ENCODE measurements around the gene RNF183.

RNF183 gene

DNA sequence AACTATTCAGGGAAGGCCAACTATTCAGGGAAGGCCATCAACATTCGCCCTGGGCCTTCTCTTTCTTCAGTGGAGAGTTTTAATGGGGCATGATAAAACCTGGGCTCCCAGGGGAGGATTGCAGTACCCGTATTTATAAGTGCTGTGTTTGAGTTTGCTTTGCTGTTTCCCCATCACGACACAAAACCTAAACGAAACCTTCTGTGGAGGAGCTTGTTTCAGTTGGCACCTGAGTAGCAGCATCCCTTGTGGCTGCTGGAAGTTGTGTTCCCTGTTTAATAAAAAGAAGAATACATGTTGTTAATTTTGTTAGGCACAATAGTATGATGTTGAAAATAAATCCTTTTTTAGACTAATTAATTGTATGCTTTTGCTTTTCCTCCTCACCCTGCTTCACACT, 28.6 kb upstream of the RNF183 start:
- TF ChIP-seq, protein P1, sequence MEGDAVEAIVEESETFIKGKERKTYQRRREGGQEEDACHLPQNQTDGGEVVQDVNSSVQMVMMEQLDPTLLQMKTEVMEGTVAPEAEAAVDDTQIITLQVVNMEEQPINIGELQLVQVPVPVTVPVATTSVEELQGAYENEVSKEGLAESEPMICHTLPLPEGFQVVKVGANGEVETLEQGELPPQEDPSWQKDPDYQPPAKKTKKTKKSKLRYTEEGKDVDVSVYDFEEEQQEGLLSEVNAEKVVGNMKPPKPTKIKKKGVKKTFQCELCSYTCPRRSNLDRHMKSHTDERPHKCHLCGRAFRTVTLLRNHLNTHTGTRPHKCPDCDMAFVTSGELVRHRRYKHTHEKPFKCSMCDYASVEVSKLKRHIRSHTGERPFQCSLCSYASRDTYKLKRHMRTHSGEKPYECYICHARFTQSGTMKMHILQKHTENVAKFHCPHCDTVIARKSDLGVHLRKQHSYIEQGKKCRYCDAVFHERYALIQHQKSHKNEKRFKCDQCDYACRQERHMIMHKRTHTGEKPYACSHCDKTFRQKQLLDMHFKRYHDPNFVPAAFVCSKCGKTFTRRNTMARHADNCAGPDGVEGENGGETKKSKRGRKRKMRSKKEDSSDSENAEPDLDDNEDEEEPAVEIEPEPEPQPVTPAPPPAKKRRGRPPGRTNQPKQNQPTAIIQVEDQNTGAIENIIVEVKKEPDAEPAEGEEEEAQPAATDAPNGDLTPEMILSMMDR (IDR thresholded peaks at IDR 0.05): no peak

DNA sequence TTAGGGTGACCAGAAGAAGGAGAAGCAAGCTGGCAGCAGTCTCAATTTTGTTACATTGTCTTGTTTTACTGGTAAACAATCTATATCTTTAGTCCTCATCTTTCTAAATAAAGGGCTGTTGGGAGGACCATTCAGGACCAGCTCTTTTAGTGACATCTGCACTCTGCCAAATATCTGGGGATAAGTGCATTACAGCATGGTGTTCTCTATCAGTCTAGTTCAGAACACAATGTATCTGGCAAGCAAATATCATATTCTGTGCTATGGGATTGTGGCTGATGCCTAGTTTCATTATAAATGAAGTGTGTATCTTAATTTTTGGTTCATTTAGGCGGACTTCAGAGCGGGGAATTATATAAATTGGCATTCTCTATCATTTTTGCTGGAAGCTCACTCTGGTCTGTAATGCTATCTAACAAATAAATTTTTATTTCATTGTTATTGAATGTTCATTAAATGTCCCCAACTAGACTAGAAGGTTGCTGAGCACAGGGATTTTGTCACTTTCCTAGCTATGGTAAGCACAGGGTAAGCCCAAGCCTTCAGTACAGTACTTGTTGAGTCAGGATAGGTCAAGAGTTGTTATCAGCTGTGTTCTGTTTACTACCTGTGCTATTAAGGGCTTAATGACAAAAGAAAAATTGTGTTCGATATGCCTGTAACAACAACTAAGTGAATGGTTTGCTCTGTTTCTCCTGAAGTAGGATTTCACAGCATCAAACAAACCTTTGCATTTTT, 25.0 kb upstream of the RNF183 start:
- TF ChIP-seq, protein P1 (IDR thresholded peaks at IDR 0.05): no peak

DNA sequence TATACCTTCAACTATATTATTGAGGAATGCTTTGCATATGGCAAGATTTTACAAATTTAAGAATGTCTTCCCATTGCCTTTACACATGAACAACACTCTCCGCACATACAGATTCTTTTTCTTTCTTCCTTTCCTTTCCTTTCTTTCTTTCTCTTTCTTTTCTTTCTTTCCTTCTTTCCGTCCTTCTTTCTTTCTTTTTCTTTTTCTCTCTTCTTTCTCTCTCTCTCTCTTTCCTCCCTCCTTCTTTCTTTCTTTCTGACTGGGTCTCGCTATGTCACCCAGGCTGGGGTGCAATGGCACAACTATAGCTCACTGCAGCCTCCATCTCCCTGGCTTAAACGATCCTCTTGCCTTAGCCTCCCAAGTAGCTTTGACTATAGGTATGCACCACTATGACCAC, 23.1 kb upstream of the RNF183 start:
- TF ChIP-seq, protein P1 (IDR thresholded peaks at IDR 0.05): no peak

DNA sequence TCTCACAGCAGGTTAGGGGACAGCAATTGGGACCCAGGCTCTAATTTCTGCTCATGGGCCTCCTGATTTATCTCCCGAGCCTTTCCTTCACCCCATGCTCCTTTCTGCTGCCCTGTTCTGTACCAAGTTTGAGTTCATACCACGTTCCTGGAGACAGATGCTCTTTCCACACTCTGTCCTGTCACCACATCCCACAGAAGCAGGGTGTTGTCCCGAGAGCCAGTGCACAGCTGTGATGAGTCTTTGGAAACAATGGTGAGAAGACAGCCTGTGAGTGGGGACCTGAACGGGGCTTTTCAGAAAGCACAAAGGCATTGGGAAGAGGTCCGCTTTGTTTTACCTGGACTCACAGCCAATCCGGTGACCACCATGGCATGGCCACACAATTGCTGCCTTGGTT, 19.5 kb upstream of the RNF183 start:
- TF ChIP-seq, protein P1 (IDR thresholded peaks at IDR 0.05): no peak

DNA sequence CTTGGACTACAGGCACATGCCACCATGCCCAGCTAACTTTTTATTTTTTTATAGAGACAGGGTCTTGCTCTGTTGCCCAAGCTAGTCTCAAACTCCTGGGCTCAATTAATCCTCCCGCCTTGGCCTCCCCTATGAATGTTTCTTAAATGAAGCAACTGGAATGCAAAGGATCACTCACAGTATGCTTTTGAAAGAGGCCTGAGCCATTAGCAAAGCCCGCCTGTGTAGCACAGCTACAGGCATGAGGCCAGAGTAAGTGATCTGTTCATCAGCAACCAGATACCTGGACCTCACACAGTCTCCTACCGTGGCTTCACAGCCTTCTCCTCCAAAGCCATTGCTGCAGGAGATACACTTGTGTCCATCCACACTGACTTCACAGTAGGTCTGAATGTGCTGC, 16.9 kb upstream of the RNF183 start:
- TF ChIP-seq, protein P1 (IDR thresholded peaks at IDR 0.05): no peak

DNA sequence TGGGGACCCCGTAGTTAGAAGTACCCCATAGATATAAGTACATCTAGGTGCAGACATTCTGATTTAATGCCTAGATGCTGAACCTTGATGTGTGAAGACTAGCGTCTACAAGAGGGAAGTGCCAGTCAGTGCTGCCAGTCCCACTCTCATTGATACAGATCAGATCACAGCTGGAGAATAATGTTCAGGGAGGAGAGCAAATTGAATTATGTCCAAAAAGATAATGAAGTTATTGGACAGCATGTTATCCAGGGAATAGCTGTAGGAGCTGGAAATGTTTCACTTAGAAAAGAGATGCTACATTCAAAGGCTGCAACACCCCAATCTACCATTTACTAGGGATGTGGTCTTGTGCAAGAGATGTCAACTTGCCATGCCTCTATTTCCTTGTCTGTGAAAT, 15.9 kb upstream of the RNF183 start:
- TF ChIP-seq, protein P1 (IDR thresholded peaks at IDR 0.05): no peak

DNA sequence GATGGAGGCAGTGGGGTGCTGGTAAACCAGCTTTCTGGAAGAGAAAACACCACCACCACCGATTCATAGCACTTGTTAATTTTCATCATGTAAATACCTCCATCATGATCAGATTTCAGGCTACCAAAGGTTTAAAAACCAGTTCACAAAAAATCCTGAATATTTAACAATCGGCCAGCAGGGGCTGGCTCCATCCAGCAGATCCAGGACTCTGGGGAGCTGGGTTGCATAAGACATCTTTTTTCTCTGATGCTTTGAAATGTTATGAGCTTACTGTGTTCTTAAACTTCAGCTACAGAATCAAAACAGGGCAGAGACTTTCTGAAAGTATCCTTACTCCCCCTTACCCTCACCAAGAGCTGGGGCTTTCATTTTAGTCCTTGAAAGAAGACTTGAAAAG, 14.6 kb upstream of the RNF183 start:
- TF ChIP-seq, protein P1 (IDR thresholded peaks at IDR 0.05): no peak

DNA sequence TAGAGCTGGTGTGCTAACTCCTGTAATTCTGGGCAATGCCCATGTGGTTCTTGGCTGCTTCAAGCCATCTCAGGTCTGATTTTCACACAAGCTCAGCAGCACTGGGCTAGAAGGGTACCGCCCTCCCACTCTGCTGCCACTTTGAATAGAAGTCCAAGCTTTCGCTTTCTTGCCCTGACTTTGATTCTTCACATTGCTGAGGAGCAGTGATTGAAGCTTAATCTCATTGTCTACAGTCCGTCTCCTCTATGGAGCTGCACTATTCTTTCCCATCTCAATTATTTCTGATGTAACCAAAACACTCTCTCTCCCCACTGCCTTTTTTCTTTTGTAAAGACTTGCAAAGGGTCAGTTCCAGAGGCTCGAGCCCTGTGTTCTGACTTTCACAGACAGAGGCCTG, 12.9 kb upstream of the RNF183 start:
- TF ChIP-seq, protein P1 (IDR thresholded peaks at IDR 0.05): no peak

Measured in LNCAP (cell line).